Measurements from ENCODE around the gene PDCD4. TPM values are rescaled to one million over a fixed set of nuclear protein-coding genes. Genes with fewer than 3 reads are reported as not detected.

Gene PDCD4
- 100 to 1,000 TPM in 1 of 6 donors, 10 to 100 TPM in 5; 38.0 to 129 (median 57.1) TPM for total RNA-seq

GRCh38 chr10:110871298-110872084 lies at the start of gene PDCD4:
PDCD4 (plus strand) TSS chr10:110871928; CDS start chr10:110876028, 4,100 bp downstream.
- Histone ChIP-seq H3K27me3 (no peaks in the 10 kb centered on the region), H3K4me1 (peaks cover 18 to 38% (median 19%) of the 10 kb centered on the region in 4 donors), H3K27ac (peak within 1 kb of the TSS; percentile 92 to 100 (median 98)), H3K4me3 (peak within 1 kb of the TSS; percentile 66 to 94 (median 86)), H3K36me3 (peaks cover 0 to 1% (median 0%) of the 10 kb centered on the region in 4 donors), H3K9me3 (no peaks in the 10 kb centered on the region)
- DNase-seq: peak; percentile 99
- peak; percentile 52 to 95 for TF ChIP-seq POLR2AphosphoS5 (IDR thresholded peaks at IDR 0.05)
- no peak for TF ChIP-seq CTCF (IDR thresholded peaks at IDR 0.05)
- peak in 3 of 4 donors; percentile 69 to 94 (median 84) for TF ChIP-seq POLR2A (IDR thresholded peaks at IDR 0.05)
- peak; percentile 94 to 97 for ATAC-seq (ENCODE audit: low FRiP score in 2 of 2)
- WGBS, 2 donors: 1% methylated on average over 37 to 39 of the region's 47 CpGs

- H3K27me3 ChIP-seq: no peaks in the 10 kb centered on the region
- H3K9me3 ChIP-seq: no peaks in the 10 kb centered on the region
- DNase-seq (no peak), ATAC-seq (ENCODE audit: low FRiP score in 2 of 2) (no peak)
- no peak overlapping the region for H3K4me3 ChIP-seq
- no peaks in the 10 kb centered on the region for H3K36me3 ChIP-seq
- H3K27ac ChIP-seq: peak overlapping the region in 1 of 4 donors; percentile 53
- WGBS, 2 donors: 54% methylated on average over 4 of the region's 4 CpGs
- H3K4me1 ChIP-seq: peaks cover 18 to 37% (median 27%) of the 10 kb centered on the region in 4 donors
- no peak for TF ChIP-seq EP300 (IDR thresholded peaks at IDR 0.05)
- TF ChIP-seq CTCF (IDR thresholded peaks at IDR 0.05): no peak
- TF ChIP-seq POLR2AphosphoS5 (IDR thresholded peaks at IDR 0.05): no peak
- TF ChIP-seq POLR2A (IDR thresholded peaks at IDR 0.05): no peak
These were observed 49.6 kb upstream of the PDCD4 start for GRCh38 chr10:110822035-110822711.

- WGBS, 2 donors: 75 to 81% methylated on average over 8 of the region's 8 CpGs
- Histone ChIP-seq H3K27ac (peak overlapping the region in 1 of 4 donors; percentile 0), H3K36me3 (no peaks in the 10 kb centered on the region), H3K4me1 (peaks cover 18 to 37% (median 27%) of the 10 kb centered on the region in 4 donors), H3K4me3 (no peak overlapping the region), H3K27me3 (no peaks in the 10 kb centered on the region), H3K9me3 (no peaks in the 10 kb centered on the region)
- TF ChIP-seq CTCF (IDR thresholded peaks at IDR 0.05) (no peak), EP300 (IDR thresholded peaks at IDR 0.05) (no peak), POLR2A (IDR thresholded peaks at IDR 0.05) (no peak), POLR2AphosphoS5 (IDR thresholded peaks at IDR 0.05) (no peak)
- no peak for DNase-seq
- ATAC-seq (ENCODE audit: low FRiP score in 2 of 2): no peak
These were observed 48.9 kb upstream of the PDCD4 start for GRCh38 chr10:110822712-110823311.

GRCh38 chr10:110824152-110824441 lies 47.6 kb upstream of the PDCD4 start:
- Histone ChIP-seq H3K27me3 (no peaks in the 10 kb centered on the region), H3K4me3 (no peak overlapping the region), H3K9me3 (no peaks in the 10 kb centered on the region), H3K27ac (peak overlapping the region in 1 of 4 donors; percentile 11), H3K4me1 (peaks cover 12 to 28% (median 19%) of the 10 kb centered on the region in 4 donors), H3K36me3 (no peaks in the 10 kb centered on the region)
- ATAC-seq (ENCODE audit: low FRiP score in 2 of 2) (no peak), DNase-seq (no peak)
- TF ChIP-seq POLR2AphosphoS5 (IDR thresholded peaks at IDR 0.05): no peak
- TF ChIP-seq EP300 (IDR thresholded peaks at IDR 0.05): no peak
- no peak for TF ChIP-seq POLR2A (IDR thresholded peaks at IDR 0.05)
- WGBS, 2 donors: 48 to 61% methylated on average over 1 of the region's 1 CpG

- peaks cover 12 to 26% (median 17%) of the 10 kb centered on the region in 4 donors for H3K4me1 ChIP-seq
- no peak for TF ChIP-seq POLR2AphosphoS5 (IDR thresholded peaks at IDR 0.05)
- no peak for TF ChIP-seq POLR2A (IDR thresholded peaks at IDR 0.05)
- no peak for TF ChIP-seq CTCF (IDR thresholded peaks at IDR 0.05)
- no peak for TF ChIP-seq EP300 (IDR thresholded peaks at IDR 0.05)
- no peak overlapping the region for H3K4me3 ChIP-seq
- H3K27ac ChIP-seq: peak overlapping the region in 1 of 4 donors; percentile 11
- ATAC-seq (ENCODE audit: low FRiP score in 2 of 2) (no peak), DNase-seq (no peak)
- H3K9me3 ChIP-seq: no peaks in the 10 kb centered on the region
- WGBS, 2 donors: 78 to 79% methylated on average over 5 of the region's 5 CpGs
- H3K36me3 ChIP-seq: no peaks in the 10 kb centered on the region
- no peaks in the 10 kb centered on the region for H3K27me3 ChIP-seq
These were observed 47.1 kb upstream of the PDCD4 start for GRCh38 chr10:110824660-110825059.

All from upper lobe of left lung (tissue), 6 donors.